ENCODE results near the gene MRGPRE. TPM values are rescaled to one million over a fixed set of nuclear protein-coding genes. Genes with fewer than 3 reads are reported as not detected.

MRGPRE gene
- polyA plus RNA-seq, 1 experiment, result not detected

- no peaks in the 10 kb centered on the region for H3K36me3 ChIP-seq (ENCODE audit: control insufficient read depth, insufficient read depth, low read length)
- POLR2A ChIA-PET, result no interaction called here
- CTCF ChIA-PET, result no interaction called here
- no peak for DNase-seq (ENCODE audit: low read depth)
- TF ChIP-seq CTCF (IDR thresholded peaks at IDR 0.05; ENCODE audit: insufficient read depth, low read depth, low read length), result no peak
- peaks cover 19% of the 10 kb centered on the region for H3K27me3 ChIP-seq (ENCODE audit: control insufficient read depth, insufficient read depth, low read length)
- H3K4me3 ChIP-seq (ENCODE audit: low read depth, low read length), result no peak within 1 kb of the TSS
These were observed 13.5 kb downstream of the MRGPRE start, which contains the start of gene MRGPRG for GRCh38 chr11:3218483-3219280. TSS of gene MRGPRG (minus strand) at chr11:3218813. CDS start at chr11:3218813, 0 bp downstream.

- ChIA-PET POLR2A (no interaction called here), CTCF (interaction anchor here (1.0 to 2.8 kb wide), 2 partner anchors 8 to 10 kb away, joined by 3 to 14 read pairs; no protein-coding TSS in a partner anchor)
- peaks cover 16% of the 10 kb centered on the region for H3K27me3 ChIP-seq (ENCODE audit: control insufficient read depth, insufficient read depth, low read length)
- DNase-seq (ENCODE audit: low read depth), result no peak
- H3K36me3 ChIP-seq (ENCODE audit: control insufficient read depth, insufficient read depth, low read length), result no peaks in the 10 kb centered on the region
- H3K4me3 ChIP-seq (ENCODE audit: low read depth, low read length), result no peak overlapping the region
- TF ChIP-seq CTCF (IDR thresholded peaks at IDR 0.05; ENCODE audit: insufficient read depth, low read depth, low read length), result no peak
These were observed 14.3 kb downstream of the MRGPRE start for GRCh38 chr11:3217818-3218482.

DNA sequence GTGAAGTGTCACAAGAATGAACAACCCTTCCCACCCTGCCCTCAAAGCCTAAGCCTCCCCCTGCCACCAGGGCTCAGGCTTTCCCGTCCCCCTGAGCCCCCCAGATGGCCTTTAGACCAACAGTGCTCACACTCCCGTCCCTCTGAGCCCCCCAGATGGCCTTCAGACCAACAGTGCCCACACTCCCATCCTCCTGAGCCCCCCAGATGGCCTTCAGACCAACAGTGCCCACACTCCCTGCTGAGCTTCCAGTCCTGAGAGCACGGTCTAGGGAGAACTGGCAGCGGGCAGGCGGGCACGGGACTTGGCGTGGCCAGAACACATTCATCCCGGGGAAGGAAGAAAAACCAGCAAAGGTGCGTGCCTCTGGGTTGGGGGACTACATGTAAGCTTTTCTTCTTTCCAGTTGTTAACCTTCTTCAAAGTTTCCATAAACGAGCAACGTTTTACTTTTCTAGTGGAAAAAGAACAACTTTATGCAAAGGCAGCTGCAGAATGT, 16.1 kb downstream of the MRGPRE start:
- ChIA-PET CTCF (interaction anchor here (0.5 to 3.0 kb wide), 11 partner anchors 10 to 685 kb away, joined by 3 to 14 read pairs (median 4); partner anchors contain the start of gene MRGPRE), POLR2A (no interaction called here)
- no peak for TF ChIP-seq CTCF (IDR thresholded peaks at IDR 0.05; ENCODE audit: insufficient read depth, low read depth, low read length)
- Histone ChIP-seq H3K36me3 (ENCODE audit: control insufficient read depth, insufficient read depth, low read length) (no peaks in the 10 kb centered on the region), H3K27me3 (ENCODE audit: control insufficient read depth, insufficient read depth, low read length) (peaks cover 11% of the 10 kb centered on the region), H3K4me3 (ENCODE audit: low read depth, low read length) (no peak overlapping the region)
- no peak for DNase-seq (ENCODE audit: low read depth)

DNA sequence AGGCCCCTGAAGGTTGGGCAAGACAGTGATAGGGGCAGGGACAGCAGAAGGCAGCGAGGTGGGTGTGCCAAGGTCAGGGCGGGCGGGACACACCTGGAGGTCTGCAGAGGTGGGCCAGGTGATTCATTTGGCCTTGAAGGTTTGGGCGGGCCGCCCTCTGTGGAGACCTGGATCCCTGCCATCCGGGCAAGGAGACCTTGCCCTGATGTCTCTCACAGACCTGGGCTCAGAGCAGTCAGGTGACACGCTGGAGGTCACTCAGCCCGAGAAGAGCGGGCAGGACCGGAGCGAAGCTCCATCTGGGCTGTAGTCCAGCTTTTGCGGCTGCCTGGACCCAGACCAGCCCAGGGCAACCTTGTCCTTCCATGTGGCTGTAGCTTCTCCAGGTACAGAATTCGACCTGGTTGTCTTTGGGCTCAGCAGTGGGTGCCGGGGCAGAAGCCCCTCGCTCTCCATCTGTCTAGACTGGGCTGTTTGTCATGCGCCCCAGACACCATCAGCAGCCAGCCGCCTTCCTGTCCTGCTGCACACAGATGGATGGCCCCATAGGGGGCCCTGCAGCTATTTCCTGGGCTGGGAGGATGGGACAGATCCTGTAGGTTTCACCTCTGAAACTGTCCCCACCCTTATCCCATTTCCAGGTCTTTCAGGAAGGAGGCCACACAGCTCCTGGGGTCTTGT, 16.7 kb downstream of the MRGPRE start:
- Histone ChIP-seq H3K4me3 (ENCODE audit: low read depth, low read length) (no peak overlapping the region), H3K27me3 (ENCODE audit: control insufficient read depth, insufficient read depth, low read length) (peaks cover 8% of the 10 kb centered on the region), H3K36me3 (ENCODE audit: control insufficient read depth, insufficient read depth, low read length) (no peaks in the 10 kb centered on the region)
- ChIA-PET CTCF (interaction anchor here (0.5 to 3.0 kb wide), 8 partner anchors 11 to 193 kb away, joined by 3 to 14 read pairs (median 4); partner anchors contain the start of gene MRGPRE), POLR2A (interaction anchor here (0.7 kb wide), 1 partner anchor 37 kb away, joined by 5 read pairs; no protein-coding TSS in a partner anchor)
- DNase-seq (ENCODE audit: low read depth), result no peak
- TF ChIP-seq CTCF (IDR thresholded peaks at IDR 0.05; ENCODE audit: insufficient read depth, low read depth, low read length), result no peak

DNA sequence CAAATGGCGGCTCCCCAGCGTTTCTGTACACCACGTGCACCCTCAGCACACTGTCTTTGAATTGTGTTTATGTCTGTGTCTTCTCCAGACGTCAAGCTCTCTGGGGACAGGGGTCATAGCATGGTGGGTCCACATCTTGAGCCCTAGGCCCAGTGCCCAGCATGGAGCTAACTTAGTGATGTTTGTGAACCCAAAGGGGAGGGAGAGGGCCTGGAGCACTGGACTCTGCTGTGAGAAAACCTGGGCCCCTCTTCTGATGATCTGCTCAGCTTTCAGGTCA, 17.9 kb downstream of the MRGPRE start:
- DNase-seq (ENCODE audit: low read depth), result no peak
- POLR2A ChIA-PET, result no interaction called here
- H3K27me3 ChIP-seq (ENCODE audit: control insufficient read depth, insufficient read depth, low read length), result peaks cover 7% of the 10 kb centered on the region
- TF ChIP-seq CTCF (IDR thresholded peaks at IDR 0.05; ENCODE audit: insufficient read depth, low read depth, low read length), result no peak
- no peak overlapping the region for H3K4me3 ChIP-seq (ENCODE audit: low read depth, low read length)
- CTCF ChIA-PET, result interaction anchor here (0.7 to 3.0 kb wide), 4 partner anchors 13 to 681 kb away, joined by 3 to 9 read pairs (median 3); partner anchors contain the start of gene MRGPRE
- no peaks in the 10 kb centered on the region for H3K36me3 ChIP-seq (ENCODE audit: control insufficient read depth, insufficient read depth, low read length)
